ENCODE measurements around the gene CELSR1.

CELSR1 gene

GRCh38 chr22:46349238-46349637, 188.2 kb downstream of the CELSR1 start:
- no peak for DNase-seq (ENCODE audit: low read depth)

- no peak for DNase-seq (ENCODE audit: low read depth)
Measured at GRCh38 chr22:46348099-46348695, 189.2 kb downstream of the CELSR1 start.

GRCh38 chr22:46347646-46348045, 189.8 kb downstream of the CELSR1 start:
- no peak for DNase-seq (ENCODE audit: low read depth)

- no peak for DNase-seq (ENCODE audit: low read depth)
Measured at GRCh38 chr22:46346680-46347405, 190.6 kb downstream of the CELSR1 start.

- DNase-seq (ENCODE audit: low read depth) = no peak
Measured at GRCh38 chr22:46340676-46341075, 196.7 kb downstream of the CELSR1 start.

GRCh38 chr22:46339956-46340355, 197.5 kb downstream of the CELSR1 start:
- no peak for DNase-seq (ENCODE audit: low read depth)

- DNase-seq (ENCODE audit: low read depth) = no peak
Measured at GRCh38 chr22:46338636-46339035, 198.8 kb downstream of the CELSR1 start.

- no peak for DNase-seq (ENCODE audit: low read depth)
Measured at GRCh38 chr22:46337870-46338269, 199.6 kb downstream of the CELSR1 start.

- no peak for DNase-seq (ENCODE audit: low read depth)
Measured at GRCh38 chr22:46336119-46337078, 201.0 kb downstream of the CELSR1 start.

- DNase-seq (ENCODE audit: low read depth) = peak; percentile 77
Measured at GRCh38 chr22:46335201-46336118, 202.0 kb downstream of the CELSR1 start, which contains the start of gene TRMU. Gene TRMU, plus strand, starts transcription at chr22:46335714. Its CDS starts 51 bp downstream, at chr22:46335765.

- DNase-seq (ENCODE audit: low read depth) = no peak
Measured at GRCh38 chr22:46331496-46331895, 205.9 kb downstream of the CELSR1 start.

GRCh38 chr22:46330426-46330825, 207.0 kb downstream of the CELSR1 start:
- DNase-seq (ENCODE audit: low read depth) = no peak

GRCh38 chr22:46329616-46330015, 207.8 kb downstream of the CELSR1 start:
- no peak for DNase-seq (ENCODE audit: low read depth)

GRCh38 chr22:46328797-46329196, 208.6 kb downstream of the CELSR1 start:
- DNase-seq (ENCODE audit: low read depth) = no peak

GRCh38 chr22:46327691-46328465, 209.5 kb downstream of the CELSR1 start:
- no peak for DNase-seq (ENCODE audit: low read depth)

- DNase-seq (ENCODE audit: low read depth) = no peak
Measured at GRCh38 chr22:46326066-46326680, 211.2 kb downstream of the CELSR1 start.

- DNase-seq (ENCODE audit: low read depth) = no peak
Measured at GRCh38 chr22:46323162-46323561, 214.3 kb downstream of the CELSR1 start.

- DNase-seq (ENCODE audit: low read depth) = no peak
Measured at GRCh38 chr22:46322711-46323110, 214.7 kb downstream of the CELSR1 start.

- DNase-seq (ENCODE audit: low read depth) = no peak
Measured at GRCh38 chr22:46320716-46321386, 216.6 kb downstream of the CELSR1 start.
